ENCODE measurements around the gene LAG3. TPM values are rescaled to one million over a fixed set of nuclear protein-coding genes. Genes with fewer than 3 reads are reported as not detected.

Gene LAG3
- total and polyA plus RNA-seq, 10 donors = 3.7 to 29.4 (median 12.7) TPM

- no peak for TF ChIP-seq POLR2AphosphoS5 (IDR thresholded peaks at IDR 0.05)
- no peak for TF ChIP-seq POLR2A (IDR thresholded peaks at IDR 0.05)
- TF ChIP-seq CTCF (IDR thresholded peaks at IDR 0.05 in 8 of 11, conservative IDR thresholded peaks at IDR 0.05 in 3 of 11) = no peak
- H3K27me3 ChIP-seq (replicated peaks in 1 of 7) = peaks cover 0 to 10% (median 0%) of the 10 kb centered on the region in 7 donors
- H3K36me3 ChIP-seq = peaks cover 0 to 13% (median 0%) of the 10 kb centered on the region in 6 donors
- H3K27ac ChIP-seq = no peak overlapping the region
- H3K4me3 ChIP-seq = no peak overlapping the region
- no peaks in the 10 kb centered on the region for H3K9me3 ChIP-seq
- DNase-seq = no peak
- intact Hi-C loops (cut with DNase I; ENCODE audit: low total_unique reads) = no loop called here
- 81 to 92% (median 86%) methylated on average over 10 of the region's 10 CpGs for WGBS, 5 donors
- H3K4me1 ChIP-seq = peaks cover 5 to 19% (median 12%) of the 10 kb centered on the region in 6 donors
These were observed 36.7 kb downstream of the LAG3 start for GRCh38 chr12:6809056-6809455.

- peaks cover 0 to 10% (median 0%) of the 10 kb centered on the region in 7 donors for H3K27me3 ChIP-seq (replicated peaks in 1 of 7)
These were observed 38.4 kb downstream of the LAG3 start for GRCh38 chr12:6810758-6811157.

GRCh38 chr12:6813363-6813762 lies 41.0 kb downstream of the LAG3 start:
- H3K9me3 ChIP-seq = no peaks in the 10 kb centered on the region
- no peak for DNase-seq
- TF ChIP-seq POLR2A (IDR thresholded peaks at IDR 0.05) = no peak
- TF ChIP-seq CTCF (IDR thresholded peaks at IDR 0.05 in 8 of 11, conservative IDR thresholded peaks at IDR 0.05 in 3 of 11) = no peak
- no peak for TF ChIP-seq POLR2AphosphoS5 (IDR thresholded peaks at IDR 0.05)
- intact Hi-C loops (cut with DNase I; ENCODE audit: low total_unique reads) = no loop called here
- no peak overlapping the region for H3K4me3 ChIP-seq
- H3K27ac ChIP-seq = no peak overlapping the region
- H3K36me3 ChIP-seq = peaks cover 0 to 44% (median 3%) of the 10 kb centered on the region in 6 donors
- peaks cover 5 to 19% (median 12%) of the 10 kb centered on the region in 6 donors for H3K4me1 ChIP-seq
- H3K27me3 ChIP-seq (replicated peaks in 1 of 7) = peaks cover 0 to 10% (median 0%) of the 10 kb centered on the region in 7 donors
- WGBS, 5 donors = 53 to 73% (median 62%) methylated on average over 4 of the region's 4 CpGs

More at GRCh38 chr12:6810758-6811157, 38.4 kb downstream of the LAG3 start:
- Histone ChIP-seq H3K9me3 (no peaks in the 10 kb centered on the region), H3K27ac (peak overlapping the region in 1 of 8 donors; percentile 21), H3K4me1 (peaks cover 5 to 19% (median 12%) of the 10 kb centered on the region in 6 donors), H3K36me3 (peaks cover 0 to 21% (median 0%) of the 10 kb centered on the region in 6 donors), H3K4me3 (no peak overlapping the region)
- intact Hi-C loops (cut with DNase I; ENCODE audit: low total_unique reads) = no loop called here
- WGBS, 5 donors = 74 to 83% (median 80%) methylated on average over 1 of the region's 1 CpG
- TF ChIP-seq POLR2A (IDR thresholded peaks at IDR 0.05) (no peak), POLR2AphosphoS5 (IDR thresholded peaks at IDR 0.05) (no peak), CTCF (IDR thresholded peaks at IDR 0.05 in 8 of 11, conservative IDR thresholded peaks at IDR 0.05 in 3 of 11) (no peak)
- DNase-seq = peak; percentile 13

GRCh38 chr12:6816598-6816997 lies 44.3 kb downstream of the LAG3 start:
- 79 to 83% (median 80%) methylated on average over 3 of the region's 3 CpGs for WGBS, 5 donors
- Histone ChIP-seq H3K27ac (no peak overlapping the region), H3K4me1 (peaks cover 5 to 40% (median 19%) of the 10 kb centered on the region in 6 donors), H3K4me3 (no peak overlapping the region), H3K27me3 (replicated peaks in 1 of 7) (peaks cover 0 to 30% (median 1%) of the 10 kb centered on the region in 7 donors), H3K9me3 (no peaks in the 10 kb centered on the region), H3K36me3 (peaks cover 0 to 55% (median 3%) of the 10 kb centered on the region in 6 donors)
- intact Hi-C loops (cut with DNase I; ENCODE audit: low total_unique reads) = no loop called here
- no peak for TF ChIP-seq POLR2AphosphoS5 (IDR thresholded peaks at IDR 0.05)
- no peak for TF ChIP-seq POLR2A (IDR thresholded peaks at IDR 0.05)
- TF ChIP-seq CTCF (IDR thresholded peaks at IDR 0.05 in 8 of 11, conservative IDR thresholded peaks at IDR 0.05 in 3 of 11) = no peak
- DNase-seq = no peak

Measured in spleen (tissue), 11 donors.